Stomach (tissue), 4 donors: Measurements from ENCODE around the gene EDARADD.

Experiments used
- EP300 ChIP-seq: sonication (generic); formaldehyde crosslinking; IDR thresholded peaks from one replicate; pipeline ENCODE4 v1.6.1; 2017; ENCODE audit warnings: antibody characterized with exemption
- POLR2A ChIP-seq, 4 donors: fragments of 450-650 bp; IDR thresholded peaks; one replicate each; pipeline ENCODE4 v1.6.1; 2016; ENCODE audit warnings: antibody characterized with exemption in 4 of 4, control low read depth in 2 of 4, mild to moderate bottlenecking in 1 of 4, moderate library complexity in 1 of 4
- POLR2AphosphoS5 ChIP-seq, 3 donors: sonication (generic); formaldehyde crosslinking; IDR thresholded peaks; one replicate each; pipeline ENCODE4 v1.6.1; 2016; ENCODE audit warnings: antibody characterized with exemption in 3 of 3
- TF ChIP-seq, protein P1 (sequence below), 7 experiments: fragments of 450-650 bp in 4 of 7; fragments of 200-600 bp in 3 of 7; sonication (generic) in 3 of 7; IDR thresholded peaks; one replicate each; pipeline ENCODE4 v1.5.1; 2016 to 2019; ENCODE audit warnings: antibody characterized with exemption in 7 of 7, control low read depth in 2 of 7, mild to moderate bottlenecking in 1 of 7

DNA sequence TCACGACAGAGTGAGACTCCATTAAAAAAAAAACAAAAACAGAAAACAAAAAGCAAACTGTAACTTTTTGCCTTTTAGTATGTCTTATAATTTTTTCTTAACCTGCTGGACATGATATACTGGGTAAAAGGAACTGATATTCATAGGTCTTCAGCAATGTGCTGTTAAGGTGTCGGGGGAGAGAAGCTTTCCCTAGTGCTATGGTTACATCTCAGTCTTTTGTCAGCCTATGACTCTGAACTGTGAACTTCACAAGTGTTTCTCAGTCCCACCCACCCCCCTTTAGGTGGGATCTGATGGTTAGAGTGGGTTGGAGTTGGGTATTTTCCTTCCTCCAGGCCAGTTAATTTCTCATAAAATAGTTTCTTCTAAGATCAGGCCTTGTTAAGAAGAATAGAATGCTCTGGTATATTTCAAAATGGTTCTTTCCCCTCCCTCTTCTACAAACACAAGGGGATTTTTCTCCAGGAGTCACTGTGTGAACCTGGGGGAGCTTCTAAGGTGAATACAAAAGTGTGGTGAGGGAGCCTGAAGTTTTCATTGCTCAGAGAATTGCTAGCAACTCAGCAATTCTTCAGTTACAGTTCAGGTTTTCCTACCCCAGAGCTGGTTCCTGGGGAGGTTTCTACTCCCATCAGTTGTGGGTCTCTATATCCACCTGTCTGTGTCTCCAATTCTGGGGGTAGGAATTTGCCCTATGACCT is 16.1 kb upstream of the EDARADD start:
- TF ChIP-seq, protein P1, sequence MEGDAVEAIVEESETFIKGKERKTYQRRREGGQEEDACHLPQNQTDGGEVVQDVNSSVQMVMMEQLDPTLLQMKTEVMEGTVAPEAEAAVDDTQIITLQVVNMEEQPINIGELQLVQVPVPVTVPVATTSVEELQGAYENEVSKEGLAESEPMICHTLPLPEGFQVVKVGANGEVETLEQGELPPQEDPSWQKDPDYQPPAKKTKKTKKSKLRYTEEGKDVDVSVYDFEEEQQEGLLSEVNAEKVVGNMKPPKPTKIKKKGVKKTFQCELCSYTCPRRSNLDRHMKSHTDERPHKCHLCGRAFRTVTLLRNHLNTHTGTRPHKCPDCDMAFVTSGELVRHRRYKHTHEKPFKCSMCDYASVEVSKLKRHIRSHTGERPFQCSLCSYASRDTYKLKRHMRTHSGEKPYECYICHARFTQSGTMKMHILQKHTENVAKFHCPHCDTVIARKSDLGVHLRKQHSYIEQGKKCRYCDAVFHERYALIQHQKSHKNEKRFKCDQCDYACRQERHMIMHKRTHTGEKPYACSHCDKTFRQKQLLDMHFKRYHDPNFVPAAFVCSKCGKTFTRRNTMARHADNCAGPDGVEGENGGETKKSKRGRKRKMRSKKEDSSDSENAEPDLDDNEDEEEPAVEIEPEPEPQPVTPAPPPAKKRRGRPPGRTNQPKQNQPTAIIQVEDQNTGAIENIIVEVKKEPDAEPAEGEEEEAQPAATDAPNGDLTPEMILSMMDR (IDR thresholded peaks at IDR 0.05) = no peak
- TF ChIP-seq EP300 (no peak), POLR2A (IDR thresholded peaks at IDR 0.05) (no peak), POLR2AphosphoS5 (IDR thresholded peaks at IDR 0.05) (no peak)
